Urinary bladder (tissue), 4 donors: ENCODE measurements around the gene E2F3. TPM values are rescaled to one million over a fixed set of nuclear protein-coding genes. Genes with fewer than 3 reads are reported as not detected.

Experiments used
- DNase-seq: peaks from one replicate; pipeline ENCODE4 v3.0.0-alpha.2; 2015; ENCODE audit errors: extremely low spot score
- H3K27ac ChIP-seq: one replicate; pipeline ENCODE4 v1.5.1; 2013; ENCODE audit warnings: low read depth, mild to moderate bottlenecking, moderate library complexity
- H3K36me3 ChIP-seq: one replicate; pipeline ENCODE4 v1.6.1; 2013; ENCODE audit warnings: mild to moderate bottlenecking, moderate library complexity; ENCODE audit not compliant: insufficient read depth
- H3K4me1 ChIP-seq: one replicate; pipeline ENCODE4 v1.6.1; 2013; ENCODE audit warnings: mild to moderate bottlenecking, moderate library complexity; ENCODE audit not compliant: insufficient read depth
- H3K4me3 ChIP-seq: one replicate; pipeline ENCODE4 v1.5.1; 2013; ENCODE audit warnings: low read depth, low read length
- WGBS: extraction: QIAGEN DNeasy Blood & Tissue Kit; methylation state at CpG from one replicate; pipeline ENCODE4 v1.1.7; 2013; 5-methylcytosine and 5-hydroxymethylcytosine counted together
- polyA plus RNA-seq: library from polyadenylated mRNA; stranded (reverse); fragments of 200-250 nt; gene quantifications from one replicate; pipeline ENCODE4 v1.2.3, GENCODE V29; 2013
- total RNA-seq: library from RNA; depleted of rRNA; stranded (reverse); fragments of >200 nt; gene quantifications from one replicate; pipeline ENCODE4 v1.2.3, GENCODE V29; 2014
- donor health status: healthy with polysubstance abuse.
- donor health status: healthy.

E2F3 gene
- total RNA-seq (5.9 TPM), polyA plus RNA-seq (5.0 TPM)

DNA sequence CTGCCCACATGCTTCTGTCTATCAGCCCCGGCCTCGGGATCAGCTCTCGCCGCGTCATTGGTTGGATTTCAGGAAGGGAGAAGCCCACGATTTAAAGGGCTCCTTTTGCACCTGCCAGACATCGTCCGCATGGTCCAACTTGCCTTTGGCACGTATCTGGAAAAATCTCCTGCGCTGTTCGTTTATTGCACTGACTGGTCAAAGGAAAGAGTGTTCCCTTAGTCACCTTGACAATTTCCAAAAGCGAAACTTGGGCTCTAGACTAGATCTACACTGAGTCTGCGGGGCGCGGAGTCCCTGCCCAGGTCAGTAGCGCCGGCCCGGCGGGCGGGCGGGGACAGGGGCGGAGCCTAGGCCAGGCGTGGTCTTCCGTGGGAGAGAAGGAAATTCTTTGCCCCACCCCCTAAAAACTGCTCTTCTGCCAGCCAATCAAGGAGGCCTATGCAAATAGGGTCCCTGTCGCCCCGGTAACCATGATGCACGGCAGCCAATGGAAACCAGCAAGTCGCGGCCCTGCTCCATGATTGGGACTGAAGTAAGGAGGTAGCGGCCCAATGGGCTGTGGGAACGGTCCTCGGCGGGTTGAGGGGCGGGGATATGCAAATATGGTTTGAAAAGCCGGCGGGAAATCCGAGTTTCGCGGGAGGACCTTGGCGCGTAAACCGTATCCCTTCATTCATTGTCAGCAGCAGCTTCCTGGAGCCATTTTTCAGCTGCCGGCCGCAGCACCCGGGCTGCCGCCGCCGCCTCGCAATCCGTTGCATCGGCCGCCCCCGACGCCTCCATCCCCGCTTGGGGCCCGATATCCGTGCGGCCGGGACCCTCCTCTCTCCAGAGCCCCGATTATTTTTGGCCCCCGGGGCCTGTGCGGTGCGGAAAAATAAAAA is at the start of gene E2F3:
Gene E2F3, plus strand, starts transcription at position 675 of the 887 bp plus-strand sequence. CDS start 354 bp downstream, outside the sequence.
- Histone ChIP-seq H3K27ac (peak within 1 kb of the TSS; percentile 90), H3K36me3 (no peaks in the 10 kb centered on the region), H3K4me3 (peak within 1 kb of the TSS; percentile 66), H3K4me1 (no peaks in the 10 kb centered on the region)
- under 1% methylated on average over 63 of the region's 63 CpGs for WGBS
- DNase-seq: peak; percentile 99

DNA sequence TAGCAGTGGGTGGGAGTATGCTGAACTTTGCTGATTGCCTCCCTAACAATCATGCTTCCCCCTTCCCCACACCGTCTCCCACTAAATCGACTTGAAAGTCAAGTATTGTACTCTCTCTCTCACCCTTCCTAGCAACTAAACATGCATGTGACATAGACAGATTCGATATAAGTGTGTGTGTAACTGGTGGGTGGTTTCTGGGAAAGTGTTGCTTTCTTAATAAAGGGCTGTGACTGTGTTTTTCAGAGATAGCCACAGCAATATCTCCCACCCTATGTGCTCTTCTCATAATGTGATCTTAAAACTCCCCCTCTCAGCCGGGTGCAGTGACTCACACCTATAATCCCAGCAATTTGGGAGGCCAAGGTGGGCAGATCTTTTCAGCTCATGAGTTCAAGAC is 49.3 kb upstream of the E2F3 start:
- Histone ChIP-seq H3K4me3 (no peak overlapping the region), H3K4me1 (no peaks in the 10 kb centered on the region), H3K27ac (no peak overlapping the region), H3K36me3 (no peaks in the 10 kb centered on the region)
- DNase-seq: no peak
- WGBS: 81% methylated on average over 4 of the region's 4 CpGs

DNA sequence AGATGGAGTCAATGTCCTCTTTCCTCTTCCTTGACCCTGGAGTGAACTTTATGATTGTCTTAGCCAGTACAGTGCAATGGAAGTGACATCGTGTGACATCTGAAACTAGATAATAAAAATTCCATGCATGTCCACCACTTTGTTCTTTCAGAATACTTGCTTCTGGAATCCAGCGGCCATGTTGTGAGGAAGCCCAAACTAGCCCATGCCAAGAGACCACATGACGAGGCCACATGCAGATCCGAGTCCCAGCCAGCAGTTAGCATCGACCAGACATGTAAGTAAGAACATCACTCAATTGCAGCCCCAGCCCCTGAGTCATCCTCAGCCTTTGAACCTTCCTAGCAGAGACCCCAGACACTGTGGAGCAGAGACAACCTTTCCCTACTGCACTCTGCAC is 48.5 kb upstream of the E2F3 start:
- no peak for DNase-seq
- Histone ChIP-seq H3K4me1 (no peaks in the 10 kb centered on the region), H3K27ac (no peak overlapping the region), H3K4me3 (no peak overlapping the region), H3K36me3 (no peaks in the 10 kb centered on the region)
- WGBS: 90% methylated on average over 5 of the region's 5 CpGs

DNA sequence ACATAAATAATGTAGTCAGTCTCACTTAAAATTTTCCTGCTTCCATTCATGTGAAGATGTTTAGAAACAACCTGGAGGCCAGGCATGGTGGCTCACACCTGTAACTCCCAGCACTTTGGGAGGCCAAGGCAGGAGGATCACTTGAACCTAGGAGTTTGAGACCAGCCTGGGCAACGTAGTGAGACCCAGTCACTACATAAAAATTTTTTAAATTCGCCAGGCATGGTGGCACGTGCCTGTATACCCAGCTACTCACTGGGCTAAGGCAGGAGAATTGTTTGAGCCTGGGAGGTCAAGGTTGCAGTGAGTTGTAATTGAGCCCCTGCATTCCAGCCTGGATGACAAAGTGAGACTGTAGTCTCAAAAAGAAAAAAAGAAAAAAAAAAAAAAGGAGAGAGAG is 47.3 kb upstream of the E2F3 start:
- WGBS: 81% methylated on average over 3 of the region's 3 CpGs
- no peak for DNase-seq
- Histone ChIP-seq H3K4me1 (no peaks in the 10 kb centered on the region), H3K4me3 (no peak overlapping the region), H3K36me3 (no peaks in the 10 kb centered on the region), H3K27ac (no peak overlapping the region)

DNA sequence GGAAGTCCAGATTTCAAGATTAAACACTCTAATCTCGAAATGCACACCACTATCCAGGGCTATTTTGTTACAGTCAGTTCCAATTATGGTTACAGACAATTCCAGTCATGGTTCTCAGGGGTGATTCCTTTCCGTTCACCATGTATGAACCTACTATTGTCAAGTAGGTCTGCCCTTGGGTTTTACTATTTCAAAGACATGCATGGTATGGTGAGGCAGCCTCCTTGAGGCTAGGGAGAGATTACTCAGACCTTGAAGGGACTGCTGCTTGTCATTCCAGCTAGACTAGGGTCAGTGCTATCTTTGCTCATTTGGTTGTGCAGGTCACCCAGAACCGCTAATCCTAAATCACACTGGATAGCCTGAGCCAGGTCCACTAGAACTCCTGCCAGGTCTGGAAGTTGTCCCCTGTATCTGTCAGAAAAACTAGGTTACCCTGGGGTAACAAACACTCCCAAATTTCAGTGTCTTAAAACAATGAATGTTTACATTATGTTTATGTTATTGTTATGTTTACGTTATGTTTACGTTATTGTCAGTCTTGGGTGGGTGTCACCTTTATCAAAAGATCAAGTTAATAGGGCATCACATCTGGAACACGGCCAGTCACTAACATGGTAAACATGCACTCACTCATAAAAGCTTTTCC is 41.1 kb upstream of the E2F3 start:
- no peaks in the 10 kb centered on the region for H3K36me3 ChIP-seq
- no peak for DNase-seq
- no peak overlapping the region for H3K27ac ChIP-seq
- no peaks in the 10 kb centered on the region for H3K4me1 ChIP-seq
- no peak overlapping the region for H3K4me3 ChIP-seq
- WGBS: 78% methylated on average over 6 of the region's 6 CpGs

DNA sequence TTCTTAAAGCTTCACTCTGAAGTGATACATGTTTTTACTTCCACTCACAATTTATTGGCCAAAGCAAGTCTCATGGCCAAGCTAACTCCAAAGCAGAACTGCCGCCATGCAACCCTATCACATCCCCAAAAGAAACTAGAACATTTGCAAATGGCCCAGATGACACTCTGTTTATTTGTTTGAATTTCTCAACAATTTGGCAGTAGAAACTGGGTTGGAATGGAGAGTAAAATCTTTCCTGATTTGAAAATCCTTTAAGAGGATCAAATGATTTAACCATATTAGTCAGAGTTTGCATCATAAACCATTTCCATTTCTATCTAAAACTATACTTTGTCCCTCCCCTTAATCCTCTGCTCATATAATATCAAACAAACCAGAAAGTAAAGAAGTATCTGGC is 39.1 kb upstream of the E2F3 start:
- H3K4me3 ChIP-seq: no peak overlapping the region
- DNase-seq: no peak
- H3K36me3 ChIP-seq: no peaks in the 10 kb centered on the region
- no peaks in the 10 kb centered on the region for H3K4me1 ChIP-seq
- 70% methylated on average over 1 of the region's 1 CpG for WGBS
- H3K27ac ChIP-seq: no peak overlapping the region

DNA sequence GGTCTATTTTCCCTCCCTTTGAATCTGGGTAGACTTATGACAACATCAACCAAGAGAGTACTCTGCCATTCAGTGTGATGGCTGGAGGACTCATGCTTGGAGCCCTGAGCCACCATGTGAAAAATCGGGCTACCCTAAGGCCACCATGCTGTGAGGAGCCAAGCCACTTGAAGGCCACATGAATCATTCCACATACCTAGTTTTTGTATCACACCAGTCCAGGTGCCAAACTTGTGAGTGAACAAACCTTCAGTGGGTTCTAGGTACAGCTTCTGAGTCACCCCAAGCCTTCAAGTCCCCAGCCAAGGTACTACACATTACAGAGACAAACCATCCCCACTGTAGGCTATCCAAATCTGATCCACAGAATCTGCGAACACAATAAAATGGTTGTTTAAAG is 37.4 kb upstream of the E2F3 start:
- 93% methylated on average over 2 of the region's 2 CpGs for WGBS
- Histone ChIP-seq H3K4me3 (no peak overlapping the region), H3K27ac (no peak overlapping the region), H3K36me3 (no peaks in the 10 kb centered on the region), H3K4me1 (no peaks in the 10 kb centered on the region)
- no peak for DNase-seq

DNA sequence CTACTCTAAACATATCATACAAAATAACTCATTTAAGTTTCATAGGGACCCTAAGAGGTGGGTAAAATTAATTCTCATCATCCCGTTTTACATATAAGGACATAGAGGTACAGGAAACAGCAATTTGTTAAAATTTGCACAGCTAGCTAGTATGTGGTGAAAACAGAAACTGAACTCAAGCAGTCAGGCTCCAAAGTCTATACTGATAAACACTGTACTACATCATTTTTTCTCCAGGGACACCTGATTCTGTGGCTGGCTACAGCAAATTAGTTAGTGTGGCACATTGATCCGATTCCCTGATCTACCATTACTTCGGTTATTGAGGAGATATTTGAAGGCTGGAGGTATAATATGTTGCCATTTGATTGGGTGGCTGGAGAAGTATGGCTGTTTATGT is 36.2 kb upstream of the E2F3 start:
- no peak overlapping the region for H3K27ac ChIP-seq
- WGBS: 80% methylated on average over 3 of the region's 3 CpGs
- no peaks in the 10 kb centered on the region for H3K4me1 ChIP-seq
- H3K36me3 ChIP-seq: no peaks in the 10 kb centered on the region
- no peak for DNase-seq
- no peak overlapping the region for H3K4me3 ChIP-seq

DNA sequence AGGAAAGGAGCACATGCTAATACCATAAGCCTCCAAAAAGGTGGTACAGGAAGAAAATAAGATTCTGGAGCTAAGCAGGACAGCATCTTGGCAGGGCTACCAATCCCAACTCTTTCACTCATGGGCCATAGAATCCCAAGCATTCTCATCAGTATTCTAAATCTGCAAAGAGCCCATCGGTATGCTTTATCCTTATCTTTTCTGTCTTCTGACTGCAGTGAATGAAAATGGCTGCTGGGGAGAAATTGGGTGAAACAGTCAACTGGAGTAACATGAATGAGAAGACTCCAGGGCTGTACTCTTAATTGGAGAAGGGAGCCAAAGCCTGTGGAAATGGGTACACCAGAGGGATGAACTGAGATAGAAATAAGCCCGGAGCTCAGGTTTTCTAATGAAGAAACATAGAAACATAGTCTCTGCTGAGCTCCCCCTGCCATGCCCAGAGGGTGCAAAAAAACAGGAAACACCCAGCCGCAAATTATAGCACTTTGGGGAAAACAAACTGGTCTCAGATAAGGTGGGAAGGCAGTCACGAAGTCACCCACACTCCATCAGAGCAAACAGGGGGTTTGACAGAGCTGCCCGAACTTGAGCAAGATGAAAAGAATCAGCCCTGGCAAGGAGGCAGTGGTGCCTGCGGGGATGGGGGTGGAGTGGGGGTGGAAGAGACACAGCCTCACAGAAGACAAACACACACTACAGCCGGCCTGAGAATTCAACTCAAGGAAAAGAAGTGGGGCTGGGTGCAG is 35.4 kb upstream of the E2F3 start:
- H3K4me3 ChIP-seq: no peak overlapping the region
- no peaks in the 10 kb centered on the region for H3K4me1 ChIP-seq
- no peak for DNase-seq
- 46% methylated on average over 7 of the region's 7 CpGs for WGBS
- no peaks in the 10 kb centered on the region for H3K36me3 ChIP-seq
- H3K27ac ChIP-seq: no peak overlapping the region

DNA sequence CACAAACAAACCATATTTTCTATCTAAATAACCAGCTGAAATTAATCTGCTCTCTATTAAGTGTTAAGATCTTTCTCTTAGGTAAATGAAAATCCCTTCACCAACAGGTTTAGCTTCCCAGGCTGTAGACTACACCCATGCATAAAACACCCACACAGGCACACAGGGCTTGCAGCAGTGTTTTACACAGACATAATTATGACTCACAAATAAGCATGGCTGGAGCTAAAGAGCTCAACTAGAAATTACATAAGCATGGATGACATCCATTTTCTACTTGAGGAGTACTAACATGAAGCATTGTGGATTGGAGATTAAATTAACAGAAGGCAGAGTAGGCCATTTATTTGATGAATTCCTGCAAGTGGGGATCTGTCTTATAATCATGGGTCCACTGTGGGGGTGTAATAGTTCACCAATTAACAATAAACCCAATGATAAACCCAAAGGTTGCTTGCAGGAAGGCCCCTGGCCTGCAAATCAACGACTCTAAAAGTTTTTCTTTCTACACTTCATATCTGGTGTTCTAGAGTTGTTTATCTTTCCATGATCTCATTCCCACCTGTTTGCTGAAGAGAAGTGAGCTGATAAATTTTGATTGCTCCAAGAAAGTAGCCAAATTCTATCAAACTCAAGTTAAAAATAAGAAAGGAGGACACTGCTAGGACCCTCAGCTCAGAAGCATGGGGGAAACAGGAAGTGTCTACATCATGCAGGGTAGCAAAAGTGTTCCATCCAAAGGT is 33.8 kb upstream of the E2F3 start:
- H3K36me3 ChIP-seq: no peaks in the 10 kb centered on the region
- no peak overlapping the region for H3K4me3 ChIP-seq
- no peak for DNase-seq
- 54% methylated on average over 1 of the region's 1 CpG for WGBS
- H3K4me1 ChIP-seq: no peaks in the 10 kb centered on the region
- H3K27ac ChIP-seq: no peak overlapping the region

DNA sequence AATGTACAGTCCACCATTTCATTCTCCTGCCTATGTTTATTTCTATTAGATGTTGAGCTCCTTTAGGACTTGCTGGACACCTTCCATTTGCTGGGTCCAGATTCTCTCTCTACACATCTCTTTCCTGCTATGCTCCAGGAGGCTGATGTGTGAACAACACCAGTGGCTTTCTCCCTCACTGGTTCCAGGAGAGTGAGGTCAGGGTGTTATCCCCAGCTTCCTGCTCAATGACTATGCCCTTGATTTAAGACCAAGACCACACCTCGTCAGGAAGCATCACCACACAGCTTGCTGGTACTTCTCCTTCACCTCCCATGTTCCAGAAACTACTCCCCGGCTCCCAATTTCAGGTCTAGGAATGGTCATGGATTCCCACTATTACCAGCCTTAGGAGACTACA is 31.3 kb upstream of the E2F3 start:
- no peak for DNase-seq
- H3K4me3 ChIP-seq: no peak overlapping the region
- H3K4me1 ChIP-seq: no peaks in the 10 kb centered on the region
- whole genome bisulfite sequencing: 90% methylated on average over 2 of the region's 2 CpGs
- no peak overlapping the region for H3K27ac ChIP-seq
- no peaks in the 10 kb centered on the region for H3K36me3 ChIP-seq

DNA sequence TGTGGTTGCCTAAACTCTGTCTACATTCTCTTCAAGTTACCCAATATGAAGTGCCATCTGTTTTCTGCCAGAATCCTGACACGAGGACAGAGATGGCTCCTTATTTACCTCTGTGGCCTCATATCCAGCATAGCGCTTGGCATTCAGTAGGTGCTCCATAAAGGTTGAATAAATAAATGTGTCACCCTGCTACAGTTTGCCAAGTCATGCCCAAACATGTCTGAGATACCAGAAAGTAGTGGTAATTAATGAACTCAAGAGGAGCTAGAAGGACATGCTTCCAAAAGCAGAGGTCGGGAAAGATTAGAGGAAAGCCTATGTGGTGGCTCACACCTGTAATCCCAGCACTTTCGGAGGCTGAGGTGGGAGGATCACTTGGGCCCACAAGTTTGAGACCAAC is 30.9 kb upstream of the E2F3 start:
- 94% methylated on average over 4 of the region's 4 CpGs for WGBS
- Histone ChIP-seq H3K4me1 (no peaks in the 10 kb centered on the region), H3K27ac (no peak overlapping the region), H3K36me3 (no peaks in the 10 kb centered on the region), H3K4me3 (no peak overlapping the region)
- DNase-seq: no peak

DNA sequence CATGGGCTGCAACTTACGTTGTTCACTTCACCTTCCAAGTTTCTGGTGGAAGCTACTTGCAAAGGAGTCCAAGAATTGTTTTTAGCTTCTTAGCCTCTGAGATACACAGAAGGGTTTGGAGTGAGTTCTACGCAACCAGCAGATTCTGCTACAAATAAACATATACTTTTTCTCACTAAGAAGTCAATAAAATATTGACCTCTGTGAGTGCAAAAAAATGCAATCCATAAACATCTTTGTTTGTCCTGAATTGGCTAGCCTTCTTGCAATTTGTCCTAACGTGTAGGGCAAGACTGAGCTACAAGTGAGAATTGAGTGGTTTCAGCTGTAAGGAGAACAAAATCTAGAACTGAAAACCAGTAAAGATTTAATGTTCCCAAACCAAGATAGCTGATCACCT is 26.2 kb upstream of the E2F3 start:
- no peak for DNase-seq
- Histone ChIP-seq H3K27ac (no peak overlapping the region), H3K36me3 (no peaks in the 10 kb centered on the region), H3K4me1 (no peaks in the 10 kb centered on the region), H3K4me3 (no peak overlapping the region)
- WGBS: 61% methylated on average over 3 of the region's 3 CpGs
